GM12891 (cell line): Measurements from ENCODE around the gene ARHGAP40.

ENCODE experiments used
- POLR2A ChIP-seq: IDR thresholded peaks from 2 replicates; pipeline ENCODE4 v1.6.1; 2011; ENCODE audit warnings: low read depth, low read length, control low read depth
- POLR2AphosphoS5 ChIP-seq: IDR thresholded peaks from 2 replicates; pipeline ENCODE4 v1.6.1; 2011; ENCODE audit warnings: low read depth, low read length, control low read depth
- TAF1 ChIP-seq: IDR thresholded peaks from 2 replicates; pipeline ENCODE4 v1.6.1; 2011; ENCODE audit warnings: low read depth, low read length, control low read depth

DNA sequence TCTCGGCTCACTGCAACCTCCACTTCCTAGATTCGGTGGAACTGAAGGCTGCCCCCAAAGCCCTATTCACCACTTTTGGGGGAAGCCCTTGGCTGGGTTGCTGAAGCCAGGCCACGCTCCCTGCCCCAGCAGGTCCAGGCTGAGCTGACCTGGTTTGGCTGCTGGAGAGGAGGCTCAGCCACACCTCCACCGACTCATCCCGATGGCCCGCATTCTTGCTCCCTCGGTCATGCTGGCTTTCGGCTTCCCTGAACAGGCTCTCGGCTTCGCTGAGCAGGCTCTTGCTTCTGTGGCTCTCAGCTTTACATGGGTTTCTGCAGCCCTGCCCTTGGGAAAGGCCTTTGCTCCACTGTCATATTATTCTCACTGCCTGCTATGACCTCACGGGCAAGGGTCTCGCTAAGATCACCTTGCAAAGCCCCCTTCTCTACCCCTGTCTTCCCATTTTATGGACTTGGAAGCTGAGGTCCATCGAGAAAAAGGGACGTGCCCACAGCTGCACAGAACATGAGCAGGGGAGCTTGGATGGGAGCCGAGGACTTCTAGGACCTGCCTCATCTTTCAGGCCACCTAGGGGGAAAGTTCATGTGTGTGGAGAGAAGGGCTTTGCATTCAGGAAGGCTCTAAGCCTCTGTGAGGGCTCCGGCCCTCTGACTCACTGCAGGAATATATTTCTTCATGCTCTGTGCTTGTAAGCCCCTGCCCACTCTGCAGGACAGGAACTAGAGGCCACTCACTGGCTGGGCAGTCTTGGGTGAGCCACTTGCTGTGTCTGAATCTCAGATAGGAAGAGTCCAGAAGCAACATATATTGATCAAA lies 15.6 kb downstream of the ARHGAP40 start:
- no peak for TF ChIP-seq POLR2A
- no peak for TF ChIP-seq TAF1
- no peak for TF ChIP-seq POLR2AphosphoS5
